ENCODE measurements around the gene PLXDC1. TPM values are rescaled to one million over a fixed set of nuclear protein-coding genes. Genes with fewer than 3 reads are reported as not detected.

PLXDC1 gene
- total RNA-seq, 1 donor from 2014 or later = 2.3 TPM

DNA sequence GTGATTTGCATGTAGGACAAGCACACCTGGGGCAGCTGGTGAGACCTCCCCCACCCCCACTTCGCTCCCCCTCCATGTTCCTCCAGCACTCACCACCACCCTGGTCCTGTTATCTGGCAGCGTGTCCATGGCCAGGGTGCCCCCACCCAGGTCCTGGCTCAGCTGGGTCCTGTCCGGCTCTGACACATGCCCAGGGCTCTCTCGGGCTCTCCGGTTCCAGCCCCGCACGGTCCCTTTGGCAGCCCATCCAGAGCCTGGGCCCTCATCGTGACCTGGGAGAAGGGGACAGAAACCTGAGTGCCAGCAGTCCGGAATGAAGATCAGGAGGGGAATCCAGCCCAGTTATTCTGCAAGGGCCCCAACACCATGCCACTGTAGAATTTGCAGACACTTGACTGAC is 11.9 kb downstream of the PLXDC1 start:
- DNase-seq (ENCODE audit: low spot score, unreplicated experiment) = no peak
- no peaks in the 10 kb centered on the region for H3K4me1 Mint-ChIP-seq (ENCODE audit: low read depth)
- no peak overlapping the region for H3K4me3 Mint-ChIP-seq (ENCODE audit: low read depth)
- peaks cover 3% of the 10 kb centered on the region for H3K9me3 Mint-ChIP-seq (ENCODE audit: low read depth)
- no peaks in the 10 kb centered on the region for H3K36me3 Mint-ChIP-seq (ENCODE audit: insufficient read depth)
- TF ChIP-seq, protein P1, sequence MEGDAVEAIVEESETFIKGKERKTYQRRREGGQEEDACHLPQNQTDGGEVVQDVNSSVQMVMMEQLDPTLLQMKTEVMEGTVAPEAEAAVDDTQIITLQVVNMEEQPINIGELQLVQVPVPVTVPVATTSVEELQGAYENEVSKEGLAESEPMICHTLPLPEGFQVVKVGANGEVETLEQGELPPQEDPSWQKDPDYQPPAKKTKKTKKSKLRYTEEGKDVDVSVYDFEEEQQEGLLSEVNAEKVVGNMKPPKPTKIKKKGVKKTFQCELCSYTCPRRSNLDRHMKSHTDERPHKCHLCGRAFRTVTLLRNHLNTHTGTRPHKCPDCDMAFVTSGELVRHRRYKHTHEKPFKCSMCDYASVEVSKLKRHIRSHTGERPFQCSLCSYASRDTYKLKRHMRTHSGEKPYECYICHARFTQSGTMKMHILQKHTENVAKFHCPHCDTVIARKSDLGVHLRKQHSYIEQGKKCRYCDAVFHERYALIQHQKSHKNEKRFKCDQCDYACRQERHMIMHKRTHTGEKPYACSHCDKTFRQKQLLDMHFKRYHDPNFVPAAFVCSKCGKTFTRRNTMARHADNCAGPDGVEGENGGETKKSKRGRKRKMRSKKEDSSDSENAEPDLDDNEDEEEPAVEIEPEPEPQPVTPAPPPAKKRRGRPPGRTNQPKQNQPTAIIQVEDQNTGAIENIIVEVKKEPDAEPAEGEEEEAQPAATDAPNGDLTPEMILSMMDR (IDR thresholded peaks at IDR 0.05; ENCODE audit: unreplicated experiment) = no peak
- H3K27ac Mint-ChIP-seq = no peak overlapping the region
- peaks cover 7% of the 10 kb centered on the region for H3K27me3 Mint-ChIP-seq

DNA sequence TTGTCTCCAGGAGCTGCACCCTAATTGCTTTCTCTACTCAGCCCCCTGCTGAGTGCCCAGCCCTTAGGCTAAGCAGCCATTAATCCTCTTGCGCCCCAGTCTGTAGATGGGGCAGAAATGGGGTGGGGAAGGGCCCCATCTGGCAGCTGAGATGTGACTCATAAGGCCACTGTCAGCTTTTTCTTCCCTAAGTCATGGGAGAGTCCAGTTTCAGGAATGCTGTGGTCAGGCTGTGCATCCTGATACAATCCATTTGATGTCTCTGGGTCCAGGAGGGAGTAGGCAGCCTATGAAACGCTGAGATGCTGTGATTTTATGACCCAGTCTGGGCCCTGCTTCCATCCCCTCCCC is 12.3 kb downstream of the PLXDC1 start:
- Mint-ChIP-seq H3K27me3 (peaks cover 7% of the 10 kb centered on the region), H3K36me3 (ENCODE audit: insufficient read depth) (no peaks in the 10 kb centered on the region), H3K4me1 (ENCODE audit: low read depth) (no peaks in the 10 kb centered on the region), H3K9me3 (ENCODE audit: low read depth) (peaks cover 3% of the 10 kb centered on the region), H3K4me3 (ENCODE audit: low read depth) (no peak overlapping the region), H3K27ac (no peak overlapping the region)
- DNase-seq (ENCODE audit: low spot score, unreplicated experiment) = no peak
- TF ChIP-seq, protein P1 (IDR thresholded peaks at IDR 0.05; ENCODE audit: unreplicated experiment) = no peak

DNA sequence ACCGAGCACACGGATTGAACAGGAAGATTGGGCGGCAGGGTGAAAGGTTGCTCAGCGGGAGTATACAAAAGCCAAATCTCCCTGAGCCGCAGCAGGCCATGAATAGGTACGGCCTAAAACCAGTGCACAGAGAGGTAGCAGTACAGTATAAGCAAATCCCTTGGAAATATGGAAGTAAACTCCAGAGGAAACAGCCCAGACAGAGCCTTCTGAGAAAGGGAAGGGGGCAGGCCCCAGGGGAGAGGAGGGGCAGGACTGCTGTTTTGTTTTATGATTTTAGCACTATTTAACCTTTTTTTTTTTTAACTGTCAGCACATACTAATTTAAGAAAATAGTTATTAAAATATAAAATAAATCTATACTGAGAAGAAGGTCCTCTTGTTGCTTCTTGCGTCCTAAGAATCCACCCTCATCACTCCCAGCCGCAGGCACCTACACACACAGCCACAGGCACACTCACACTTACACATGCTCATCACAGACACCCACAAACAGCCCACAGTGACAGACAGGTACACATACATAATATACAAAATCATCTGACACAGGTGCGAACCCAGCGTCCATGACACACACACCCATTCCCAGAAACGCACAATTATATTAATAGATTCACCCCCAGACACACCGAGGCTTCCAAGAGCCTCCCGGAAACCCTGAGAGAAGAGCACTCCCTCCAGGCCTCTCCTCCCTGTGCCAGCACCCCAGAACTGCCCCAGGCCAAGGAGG is 12.8 kb downstream of the PLXDC1 start:
- Mint-ChIP-seq H3K27me3 (peaks cover 7% of the 10 kb centered on the region), H3K36me3 (ENCODE audit: insufficient read depth) (no peaks in the 10 kb centered on the region), H3K4me1 (ENCODE audit: low read depth) (no peaks in the 10 kb centered on the region), H3K27ac (no peak overlapping the region), H3K9me3 (ENCODE audit: low read depth) (peaks cover 3% of the 10 kb centered on the region), H3K4me3 (ENCODE audit: low read depth) (no peak overlapping the region)
- TF ChIP-seq, protein P1 (IDR thresholded peaks at IDR 0.05; ENCODE audit: unreplicated experiment) = no peak
- DNase-seq (ENCODE audit: low spot score, unreplicated experiment) = no peak

DNA sequence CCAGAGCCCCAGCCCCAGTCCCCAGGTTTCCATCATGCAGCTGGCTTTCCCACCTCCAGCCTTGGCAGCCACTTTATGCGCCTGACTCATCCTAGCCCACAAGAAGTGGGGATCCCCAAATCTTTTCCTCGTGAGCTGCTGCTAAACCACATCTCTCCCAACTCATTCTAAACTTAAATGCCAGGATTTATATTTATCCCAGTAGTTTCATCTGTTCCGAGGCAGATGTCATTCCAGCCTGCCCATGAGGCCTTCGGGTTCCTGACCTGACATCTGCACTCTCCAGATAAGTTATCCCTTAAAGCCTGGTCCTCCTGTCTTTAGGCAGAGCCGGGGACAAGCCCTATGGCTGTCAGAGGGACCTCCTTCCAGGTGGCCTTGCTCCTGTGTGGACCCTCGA is 16.6 kb downstream of the PLXDC1 start:
- Mint-ChIP-seq H3K9me3 (ENCODE audit: low read depth) (no peaks in the 10 kb centered on the region), H3K4me1 (ENCODE audit: low read depth) (no peaks in the 10 kb centered on the region), H3K36me3 (ENCODE audit: insufficient read depth) (no peaks in the 10 kb centered on the region), H3K27ac (no peak overlapping the region), H3K27me3 (peaks cover 7% of the 10 kb centered on the region), H3K4me3 (ENCODE audit: low read depth) (no peak overlapping the region)
- TF ChIP-seq, protein P1 (IDR thresholded peaks at IDR 0.05; ENCODE audit: unreplicated experiment) = no peak
- no peak for DNase-seq (ENCODE audit: low spot score, unreplicated experiment)

DNA sequence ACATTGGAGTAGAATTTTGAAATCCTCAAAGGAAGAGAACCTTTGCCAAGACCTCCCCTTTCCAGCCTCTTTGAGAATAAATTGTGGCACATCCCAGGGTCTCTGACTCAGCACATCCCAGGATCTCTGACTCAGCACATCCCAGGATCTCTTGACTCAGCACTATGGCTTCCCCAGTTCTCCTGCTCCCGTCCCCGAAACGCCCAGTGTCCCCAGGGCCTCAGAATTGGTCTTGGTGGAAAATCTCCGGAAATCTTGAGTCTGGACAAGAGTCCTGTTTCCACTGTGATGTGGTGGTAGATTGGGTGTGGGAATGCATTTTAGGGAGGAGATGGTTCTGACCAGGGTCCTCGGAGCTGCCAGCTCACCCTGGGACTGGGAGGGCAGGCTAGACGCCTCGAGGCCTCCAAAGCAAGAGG is 19.2 kb downstream of the PLXDC1 start:
- Mint-ChIP-seq H3K4me1 (ENCODE audit: low read depth) (no peaks in the 10 kb centered on the region), H3K4me3 (ENCODE audit: low read depth) (no peak overlapping the region), H3K9me3 (ENCODE audit: low read depth) (no peaks in the 10 kb centered on the region), H3K27ac (peak overlapping the region; percentile 1), H3K36me3 (ENCODE audit: insufficient read depth) (no peaks in the 10 kb centered on the region), H3K27me3 (peaks cover 7% of the 10 kb centered on the region)
- DNase-seq (ENCODE audit: low spot score, unreplicated experiment) = no peak
- TF ChIP-seq, protein P1 (IDR thresholded peaks at IDR 0.05; ENCODE audit: unreplicated experiment) = no peak
